BLaER1 treated with 17β-estradiol and CSF1 and Interleukin-3, amounts not matched to agents 10 nM and 100 nM (cell line): ENCODE data around the gene SLC1A2.

Experiments
- H3K27ac ChIP-seq, 11 experiments: shearing (Covaris generic); formaldehyde crosslinking; 2 replicates each; pipeline ENCODE4 v1.8.1; 2022
- H3K27me3 ChIP-seq, 11 experiments: shearing (Covaris generic); formaldehyde crosslinking; 2 replicates each; pipeline ENCODE4 v1.8.1; 2022
- H3K36me3 ChIP-seq, 11 experiments: shearing (Covaris generic); formaldehyde crosslinking; 2 replicates each; pipeline ENCODE4 v1.8.1; 2022
- H3K4me1 ChIP-seq, 10 experiments: shearing (Covaris generic); formaldehyde crosslinking; 2 replicates each; pipeline ENCODE4 v1.8.1; 2022
- H3K4me2 ChIP-seq, 11 experiments: shearing (Covaris generic); formaldehyde crosslinking; 2 replicates each; pipeline ENCODE4 v1.8.1; 2022
- H3K4me3 ChIP-seq, 10 experiments: shearing (Covaris generic); formaldehyde crosslinking; 2 replicates each; pipeline ENCODE4 v1.8.1; 2022
- H3K9ac ChIP-seq, 11 experiments: shearing (Covaris generic); formaldehyde crosslinking; 2 replicates each; pipeline ENCODE4 v1.8.1; 2022
- H3K9me3 ChIP-seq, 11 experiments: shearing (Covaris generic); formaldehyde crosslinking; replicated peaks in 1 of 11; 2 replicates each; pipeline ENCODE4 v1.8.1; 2022
- H4K20me1 ChIP-seq, 11 experiments: shearing (Covaris generic); formaldehyde crosslinking; 2 replicates each; pipeline ENCODE4 v1.8.1; 2022
- Cebpa-rat ChIP-seq, 11 experiments: shearing (Covaris generic); IDR thresholded peaks; 2 replicates each; pipeline ENCODE4 v1.8.1; 2022

The SLC1A2 gene

GRCh38 chr11:35247863-35248262, 171.5 kb downstream of the SLC1A2 start:
- H3K27ac ChIP-seq: no peak overlapping the region
- no peaks in the 10 kb centered on the region for H3K36me3 ChIP-seq
- H3K4me2 ChIP-seq: no peak overlapping the region
- no peaks in the 10 kb centered on the region for H3K27me3 ChIP-seq
- no peak overlapping the region for H3K4me3 ChIP-seq
- H3K9ac ChIP-seq: no peak overlapping the region
- TF ChIP-seq Cebpa-rat (IDR thresholded peaks at IDR 0.05): no peak
- H4K20me1 ChIP-seq: no peaks in the 10 kb centered on the region
- H3K9me3 ChIP-seq: peaks cover 5 to 15% (median 11%) of the 10 kb centered on the region in 11 experiments; a peak in 21 of 22 replicates
- peaks cover 0 to 11% (median 0%) of the 10 kb centered on the region in 10 experiments; a peak in 5 of 20 replicates for H3K4me1 ChIP-seq

- Histone ChIP-seq H3K36me3 (no peaks in the 10 kb centered on the region), H3K9ac (no peak overlapping the region), H3K4me3 (no peak overlapping the region), H3K27ac (no peak overlapping the region), H3K4me1 (peaks cover 0 to 11% (median 0%) of the 10 kb centered on the region in 10 experiments; a peak in 5 of 20 replicates), H3K9me3 (peaks cover 5 to 15% (median 11%) of the 10 kb centered on the region in 11 experiments; a peak in 21 of 22 replicates), H4K20me1 (no peaks in the 10 kb centered on the region), H3K4me2 (no peak overlapping the region), H3K27me3 (no peaks in the 10 kb centered on the region)
- no peak for TF ChIP-seq Cebpa-rat (IDR thresholded peaks at IDR 0.05)
Observed at GRCh38 chr11:35247428-35247827, 171.9 kb downstream of the SLC1A2 start.

- H3K4me3 ChIP-seq: no peak overlapping the region
- no peaks in the 10 kb centered on the region for H3K27me3 ChIP-seq
- TF ChIP-seq Cebpa-rat (IDR thresholded peaks at IDR 0.05): no peak
Observed at GRCh38 chr11:35246745-35247144, 172.6 kb downstream of the SLC1A2 start.

GRCh38 chr11:35245786-35246185, 173.6 kb downstream of the SLC1A2 start:
- Histone ChIP-seq H3K36me3 (no peaks in the 10 kb centered on the region), H3K4me3 (no peak overlapping the region), H3K27ac (no peak overlapping the region), H3K4me2 (no peak overlapping the region), H3K9ac (no peak overlapping the region), H3K27me3 (no peaks in the 10 kb centered on the region), H3K4me1 (peaks cover 0 to 8% (median 0%) of the 10 kb centered on the region in 10 experiments; a peak in 5 of 20 replicates), H3K9me3 (peaks cover 5 to 15% (median 11%) of the 10 kb centered on the region in 11 experiments; a peak in 21 of 22 replicates), H4K20me1 (no peaks in the 10 kb centered on the region)
- TF ChIP-seq Cebpa-rat (IDR thresholded peaks at IDR 0.05): no peak

More at GRCh38 chr11:35246745-35247144, 172.6 kb downstream of the SLC1A2 start:
- Histone ChIP-seq H3K9ac (no peak overlapping the region), H3K27ac (no peak overlapping the region), H3K4me2 (no peak overlapping the region), H3K4me1 (peaks cover 0 to 11% (median 0%) of the 10 kb centered on the region in 10 experiments; a peak in 5 of 20 replicates), H3K9me3 (peaks cover 5 to 15% (median 11%) of the 10 kb centered on the region in 11 experiments; a peak in 21 of 22 replicates), H3K36me3 (no peaks in the 10 kb centered on the region), H4K20me1 (no peaks in the 10 kb centered on the region)

- H4K20me1 ChIP-seq: no peaks in the 10 kb centered on the region
- no peak for TF ChIP-seq Cebpa-rat (IDR thresholded peaks at IDR 0.05)
Observed at GRCh38 chr11:35245056-35245455, 174.3 kb downstream of the SLC1A2 start.

GRCh38 chr11:35243774-35244173, 175.6 kb downstream of the SLC1A2 start:
- Histone ChIP-seq H4K20me1 (no peaks in the 10 kb centered on the region), H3K27ac (no peak overlapping the region), H3K27me3 (no peaks in the 10 kb centered on the region), H3K9me3 (peaks cover 5 to 15% (median 11%) of the 10 kb centered on the region in 11 experiments; a peak in 21 of 22 replicates), H3K4me3 (no peak overlapping the region), H3K9ac (no peak overlapping the region), H3K36me3 (no peaks in the 10 kb centered on the region), H3K4me1 (peaks cover 0 to 9% (median 0%) of the 10 kb centered on the region in 10 experiments; a peak in 6 of 20 replicates), H3K4me2 (no peak overlapping the region)
- no peak for TF ChIP-seq Cebpa-rat (IDR thresholded peaks at IDR 0.05)

More at GRCh38 chr11:35245056-35245455, 174.3 kb downstream of the SLC1A2 start:
- Histone ChIP-seq H3K27ac (no peak overlapping the region), H3K4me2 (no peak overlapping the region), H3K9ac (no peak overlapping the region), H3K36me3 (no peaks in the 10 kb centered on the region), H3K27me3 (no peaks in the 10 kb centered on the region), H3K4me3 (no peak overlapping the region), H3K4me1 (0 out of 20 replicates have a peak, but pooled peaks cover 0 to under 1% (median 0%) of the 10 kb centered on the region in 10 experiments), H3K9me3 (peaks cover 5 to 15% (median 11%) of the 10 kb centered on the region in 11 experiments; a peak in 21 of 22 replicates)

- Histone ChIP-seq H3K4me3 (no peak overlapping the region), H4K20me1 (no peaks in the 10 kb centered on the region), H3K4me2 (no peak overlapping the region), H3K9me3 (peaks cover 0 to 4% (median 0%) of the 10 kb centered on the region in 11 experiments; a peak in 2 of 22 replicates), H3K9ac (no peak overlapping the region), H3K27me3 (no peaks in the 10 kb centered on the region), H3K36me3 (no peaks in the 10 kb centered on the region), H3K4me1 (peaks cover 0 to 18% (median 0%) of the 10 kb centered on the region in 10 experiments; a peak in 7 of 20 replicates), H3K27ac (no peak overlapping the region)
- TF ChIP-seq Cebpa-rat (IDR thresholded peaks at IDR 0.05): no peak
Observed at GRCh38 chr11:35242412-35243242, 176.7 kb downstream of the SLC1A2 start.

- no peaks in the 10 kb centered on the region for H4K20me1 ChIP-seq
- H3K4me3 ChIP-seq: no peak overlapping the region
- H3K9me3 ChIP-seq: no peaks in the 10 kb centered on the region
- no peaks in the 10 kb centered on the region for H3K36me3 ChIP-seq
- no peak overlapping the region for H3K27ac ChIP-seq
- H3K4me1 ChIP-seq: peaks cover 0 to 29% (median 7%) of the 10 kb centered on the region in 10 experiments; a peak in 16 of 20 replicates
- no peak overlapping the region for H3K4me2 ChIP-seq
- no peak overlapping the region for H3K9ac ChIP-seq
- TF ChIP-seq Cebpa-rat (IDR thresholded peaks at IDR 0.05): no peak
- H3K27me3 ChIP-seq: no peaks in the 10 kb centered on the region
Observed at GRCh38 chr11:35241531-35241930, 177.8 kb downstream of the SLC1A2 start.

- no peaks in the 10 kb centered on the region for H3K9me3 ChIP-seq
- H3K27me3 ChIP-seq: no peaks in the 10 kb centered on the region
- no peak for TF ChIP-seq Cebpa-rat (IDR thresholded peaks at IDR 0.05)
- no peak overlapping the region for H3K4me2 ChIP-seq
- no peak overlapping the region for H3K9ac ChIP-seq
- peaks cover 0 to 33% (median 12%) of the 10 kb centered on the region in 10 experiments; a peak in 16 of 20 replicates for H3K4me1 ChIP-seq
- H3K27ac ChIP-seq: no peak overlapping the region
- no peaks in the 10 kb centered on the region for H3K36me3 ChIP-seq
- no peaks in the 10 kb centered on the region for H4K20me1 ChIP-seq
- no peak overlapping the region for H3K4me3 ChIP-seq
Observed at GRCh38 chr11:35241083-35241482, 178.3 kb downstream of the SLC1A2 start.
